IPS-NIHi11 (cell line): Measurements from ENCODE around the gene PITHD1.
"Not testable (repeated sequence)": the region's sequence is repeated elsewhere in the genome, so short reads cannot be mapped to it uniquely, and the experiment has no call there.

Experiments used
- DNase-seq: peaks from one replicate; pipeline ENCODE4 v3.0.0; 2012; ENCODE audit warnings: mixed read lengths, low spot score

The PITHD1 gene

GRCh38 chr1:23799255-23799569, 21.0 kb downstream of the PITHD1 start:
- DNase-seq = no peak

GRCh38 chr1:23799570-23800399, 21.6 kb downstream of the PITHD1 start:
- DNase-seq = peak; percentile 79

DNA sequence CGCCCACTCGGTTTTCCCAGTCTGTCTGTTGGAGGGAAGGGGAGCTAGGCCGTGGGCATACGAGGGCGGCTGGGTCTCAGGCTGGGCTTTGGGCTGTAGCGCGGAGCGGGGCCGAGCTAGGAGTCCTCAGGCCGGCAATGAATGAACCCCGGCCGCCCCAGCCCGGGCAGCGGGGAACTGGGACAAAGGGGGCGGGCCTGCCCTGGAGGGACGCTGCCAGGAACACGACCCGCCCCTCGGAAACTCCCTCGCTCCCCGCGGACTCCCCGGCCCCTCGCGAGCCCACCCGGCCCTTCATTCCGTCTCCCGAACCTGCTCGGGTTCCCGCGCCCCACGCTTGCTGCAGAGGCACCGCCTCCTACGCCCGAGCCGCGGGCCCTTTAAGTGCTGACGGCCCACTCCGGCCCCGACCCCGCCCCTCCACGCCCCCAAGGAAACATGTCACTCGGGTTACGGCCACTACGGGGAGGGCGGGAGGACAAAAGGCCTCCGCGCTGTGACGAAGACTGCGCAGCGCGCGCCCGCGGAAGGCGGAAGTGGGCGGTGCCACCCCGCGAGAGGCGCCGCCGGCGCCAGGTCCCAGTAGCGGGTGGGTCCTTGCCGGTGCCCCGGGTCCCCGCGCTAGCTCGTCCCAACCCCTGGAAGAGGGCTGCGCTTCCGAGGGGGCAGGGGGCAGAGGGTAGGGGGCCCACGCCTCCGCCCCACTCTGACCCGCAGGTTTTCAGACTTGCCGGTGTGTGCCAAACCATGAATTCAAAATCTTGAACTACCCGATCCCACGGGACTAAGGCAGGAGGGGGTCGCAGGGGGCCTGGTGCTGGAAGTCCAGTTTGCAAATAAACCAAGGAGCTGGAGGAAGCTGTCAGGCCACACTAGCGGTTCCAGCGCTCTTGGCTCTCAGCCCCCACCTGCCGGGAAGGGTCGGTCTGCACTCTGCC, 22.5 kb downstream of the PITHD1 start, which contains the start of gene GALE:
GALE (minus strand) TSS at position 355 of the 938 bp plus-strand sequence. CDS start 1,747 bp downstream, outside the sequence.
- peak; percentile 89 for DNase-seq

DNA sequence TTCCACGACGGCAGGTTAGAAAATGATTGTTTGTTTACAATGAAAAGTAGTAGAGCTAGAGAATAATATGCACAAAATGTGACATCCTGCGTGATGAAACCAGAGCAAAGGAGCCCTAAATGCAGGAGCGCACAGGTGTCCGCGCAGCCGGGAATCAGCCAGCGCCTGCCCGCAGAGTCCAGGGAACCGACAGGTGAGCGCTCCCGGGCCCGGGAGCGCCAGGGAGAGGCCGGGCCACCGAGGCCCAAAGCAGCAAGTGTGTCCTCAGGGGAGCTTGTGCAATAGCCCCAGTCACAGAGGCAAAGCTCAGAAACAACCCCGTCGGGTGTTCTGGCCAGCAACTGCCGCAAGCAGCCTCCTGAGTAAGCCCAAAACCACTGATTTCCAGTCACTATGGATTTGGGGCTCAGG, 23.1 kb downstream of the PITHD1 start:
- peak; percentile 53 for DNase-seq

DNA sequence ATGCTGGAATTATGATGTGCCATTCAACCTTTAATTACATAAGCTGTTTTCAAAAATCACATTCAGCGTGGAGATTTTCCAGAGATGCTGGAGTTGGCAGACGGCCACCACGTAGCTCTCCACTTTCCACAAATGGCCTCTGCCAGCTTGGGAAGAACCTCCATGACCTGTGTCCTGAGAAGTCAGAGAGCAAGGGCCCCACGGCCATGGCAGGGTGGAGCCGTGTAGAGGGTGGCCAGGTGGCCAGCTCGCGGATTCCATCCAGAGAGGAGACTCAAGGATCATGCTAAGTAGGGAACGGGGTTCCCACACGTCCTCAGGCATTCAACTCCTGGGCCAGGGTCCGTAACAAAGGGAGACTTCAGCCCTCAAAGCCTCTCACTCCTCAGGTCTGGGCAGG, 23.7 kb downstream of the PITHD1 start:
- no peak for DNase-seq

GRCh38 chr1:23802809-23803342, 24.7 kb downstream of the PITHD1 start:
- not testable (repeated sequence) for DNase-seq

- no peak for DNase-seq
Measured at GRCh38 chr1:23803674-23804073, 25.5 kb downstream of the PITHD1 start.

GRCh38 chr1:23804183-23804835, 26.1 kb downstream of the PITHD1 start:
- no peak for DNase-seq

GRCh38 chr1:23805025-23805424, 26.8 kb downstream of the PITHD1 start:
- no peak for DNase-seq

DNA sequence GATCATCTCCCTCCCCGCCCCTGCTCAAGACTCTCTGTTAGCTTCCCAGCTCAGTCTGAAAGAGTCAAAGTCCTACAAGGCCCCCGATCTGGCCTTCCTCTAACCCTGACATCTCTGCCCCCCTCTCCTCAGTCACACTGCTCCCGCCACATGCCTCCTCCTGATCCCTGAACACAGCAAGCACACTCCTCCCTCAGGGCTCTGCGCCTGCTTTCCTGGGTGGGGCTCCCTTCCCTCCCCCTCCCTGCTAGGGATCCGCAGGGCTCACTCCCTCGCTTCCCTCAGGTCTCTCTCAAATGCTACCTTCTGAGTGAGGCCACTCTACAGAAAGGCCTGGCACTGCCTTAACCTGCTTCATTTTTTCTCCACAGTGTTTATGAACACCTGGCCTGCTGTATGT, 28.1 kb downstream of the PITHD1 start:
- no peak for DNase-seq

DNA sequence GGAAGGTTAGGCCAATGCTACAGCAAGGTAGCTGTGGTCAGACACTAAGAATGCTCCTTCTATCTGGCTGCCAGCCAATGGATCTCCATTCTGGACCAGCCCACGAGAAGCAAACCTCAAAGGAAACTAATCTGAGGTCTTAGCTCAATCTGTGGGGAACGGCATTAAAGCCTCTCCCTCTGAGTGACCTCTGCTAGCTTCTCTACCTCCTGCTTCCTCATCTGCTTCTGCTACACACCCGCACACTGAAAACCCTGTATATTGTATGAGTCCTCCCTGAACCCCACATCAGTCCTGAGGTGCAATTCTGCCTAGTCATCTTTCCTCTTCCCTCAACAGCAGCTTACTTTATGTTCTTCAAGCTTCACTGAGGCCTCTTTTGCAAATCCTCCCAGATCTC, 29.2 kb downstream of the PITHD1 start:
- DNase-seq = no peak

GRCh38 chr1:23809751-23810171, 31.5 kb downstream of the PITHD1 start:
- DNase-seq = peak; percentile 85

GRCh38 chr1:23810818-23811540, 32.8 kb downstream of the PITHD1 start:
- peak; percentile 84 for DNase-seq

GRCh38 chr1:23814016-23814415, 35.8 kb downstream of the PITHD1 start:
- DNase-seq = no peak

DNA sequence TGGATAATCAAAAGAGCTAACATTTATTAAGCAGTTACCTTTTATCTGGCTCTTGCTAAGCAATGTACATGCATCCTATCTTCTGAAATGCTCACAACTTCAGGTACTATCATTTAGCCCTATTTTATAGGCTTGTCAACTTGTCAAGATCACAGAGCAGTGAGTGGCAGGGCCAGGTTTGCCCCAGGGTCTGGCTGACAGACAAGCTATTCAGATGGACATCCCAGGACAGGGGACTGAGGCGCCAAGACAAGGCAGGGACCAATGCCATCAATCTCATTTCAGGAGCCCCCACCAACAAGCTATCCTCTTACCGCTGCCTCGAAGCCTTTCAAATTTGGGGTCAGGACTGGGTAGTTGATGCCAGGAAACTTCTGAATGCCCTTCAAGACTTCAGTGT, 38.1 kb downstream of the PITHD1 start:
- DNase-seq = no peak

DNA sequence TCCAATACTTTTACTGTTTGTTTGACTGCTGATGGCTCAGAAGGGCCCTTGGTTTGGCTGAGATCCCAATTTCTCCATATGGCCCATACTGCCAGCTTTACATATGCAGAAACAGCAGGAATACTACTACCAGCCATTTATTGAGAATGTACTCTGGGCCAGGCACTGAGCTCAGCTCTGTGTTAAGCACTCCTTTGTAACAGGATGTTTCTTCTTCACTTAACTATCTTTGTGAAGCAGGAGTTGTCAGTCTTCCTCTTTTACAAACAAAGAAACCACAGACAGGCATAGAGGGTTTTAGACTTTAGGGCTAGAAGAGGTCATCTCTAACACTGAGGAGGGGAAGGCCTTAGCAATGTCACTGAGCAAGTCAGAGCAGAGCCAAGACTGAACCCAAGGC, 38.7 kb downstream of the PITHD1 start:
- DNase-seq = no peak

DNA sequence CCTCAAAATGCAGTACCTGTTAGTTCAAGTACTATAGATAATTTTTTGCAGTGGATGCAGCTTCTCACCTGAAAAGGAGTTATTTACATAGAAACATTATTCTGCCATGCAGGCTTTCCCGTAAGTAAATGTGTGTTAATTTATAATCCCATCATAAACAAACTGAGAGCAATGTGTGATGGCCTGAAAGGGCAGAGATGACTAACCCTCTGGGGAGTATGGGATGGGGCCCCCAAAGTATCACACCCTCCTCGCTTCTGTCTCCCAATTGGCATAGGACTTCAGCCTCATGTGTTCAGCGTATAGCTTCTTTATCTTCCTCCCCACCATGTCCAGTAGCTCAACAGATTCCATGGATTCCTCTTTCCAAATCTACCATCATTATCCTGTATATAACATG, 39.4 kb downstream of the PITHD1 start:
- DNase-seq = no peak

DNA sequence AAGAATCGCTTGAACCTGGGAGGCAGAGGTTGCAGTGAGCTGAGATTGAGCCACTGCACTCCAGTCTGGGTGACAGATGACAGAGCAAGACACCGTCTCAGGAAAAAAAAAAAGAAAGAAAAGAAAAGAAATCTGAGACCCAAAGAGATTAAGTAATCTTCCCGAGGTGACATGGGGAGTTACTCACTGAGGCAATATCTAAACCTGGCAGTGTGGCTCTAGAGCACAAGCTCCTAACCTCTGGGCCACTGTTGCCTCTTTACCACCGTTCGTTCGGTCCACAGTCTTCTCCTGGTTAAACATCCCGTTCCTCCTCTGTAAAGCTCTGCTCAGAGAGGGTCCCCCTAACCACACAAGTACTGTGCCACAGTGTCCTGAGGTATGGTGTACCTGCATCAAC, 45.5 kb downstream of the PITHD1 start:
- no peak for DNase-seq

GRCh38 chr1:23824711-23825075, 46.5 kb downstream of the PITHD1 start:
- no peak for DNase-seq

DNA sequence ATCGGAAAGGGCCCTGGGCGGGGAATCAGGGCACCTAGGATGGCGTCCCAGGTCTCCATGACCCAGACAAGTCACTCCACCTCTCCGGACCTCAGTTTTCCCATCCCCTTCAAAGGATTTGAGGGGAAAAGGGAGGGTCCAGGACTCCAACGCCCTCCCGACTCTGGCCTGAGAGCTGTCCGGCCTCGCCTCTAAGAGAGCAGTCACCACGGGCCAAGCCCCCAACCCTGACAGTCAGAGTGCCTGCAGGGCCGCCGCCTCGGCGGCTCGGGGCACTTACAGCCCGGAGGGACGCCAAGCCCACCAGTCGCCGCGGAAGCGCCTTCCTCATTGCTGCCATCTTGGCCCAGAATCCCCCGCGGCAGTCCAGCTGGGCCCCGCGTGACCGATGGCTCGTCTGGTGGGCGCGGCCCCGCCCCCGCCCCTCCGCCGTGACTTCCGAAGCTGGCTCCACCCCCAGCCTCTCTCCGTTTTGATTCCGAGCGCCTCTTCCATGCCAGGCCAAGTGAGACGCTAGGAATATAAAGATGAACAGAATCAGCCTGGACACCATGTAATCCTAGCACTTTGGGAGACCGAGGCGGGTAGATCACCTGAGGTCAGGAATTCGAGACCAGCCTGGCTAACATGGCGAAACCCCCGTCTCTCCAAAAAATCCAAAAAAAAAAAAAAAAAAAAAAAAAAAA, 47.0 kb downstream of the PITHD1 start, which contains the start of gene HMGCL:
HMGCL (minus strand) TSS at position 354 of the 686 bp plus-strand sequence; CDS start at position 340, 14 bp downstream.
- peak; percentile 98 for DNase-seq
